Smooth muscle cell (in vitro differentiated cells): Measurements from ENCODE around the gene ACIN1. TPM values are rescaled to one million over a fixed set of nuclear protein-coding genes. Genes with fewer than 3 reads are reported as not detected.

Experiments used
- DNase-seq: peaks from one replicate; lab custom pipeline; 2025; ENCODE audit not compliant: unreplicated experiment; lab: John Stamatoyannopoulos, UW
- H2AFZ ChIP-seq: fragments of 200-600 bp; sonication (generic); 2 replicates; pipeline ENCODE4 v1.6.0; 2016; ENCODE audit warnings: antibody characterized with exemption, low read depth, mild to moderate bottlenecking
- H3F3A ChIP-seq: fragments of 200-600 bp; sonication (generic); 2 replicates; pipeline ENCODE4 v1.6.0; 2017; ENCODE audit warnings: antibody characterized with exemption, low read depth
- H3K27ac ChIP-seq: fragments of 200-600 bp; sonication (generic); 2 replicates; pipeline ENCODE4 v1.5.1; 2016; ENCODE audit warnings: low read depth, mild to moderate bottlenecking
- H3K27me3 ChIP-seq: fragments of 200-600 bp; sonication (generic); 2 replicates; pipeline ENCODE4 v1.6.1; 2016; ENCODE audit warnings: low read depth, mild to moderate bottlenecking
- H3K36me3 ChIP-seq: fragments of 200-600 bp; sonication (generic); 2 replicates; pipeline ENCODE4 v1.5.1; 2016; ENCODE audit warnings: low read depth
- H3K4me1 ChIP-seq: fragments of 200-600 bp; sonication (generic); 2 replicates; pipeline ENCODE4 v1.5.1; 2016; ENCODE audit warnings: low read depth
- H3K4me2 ChIP-seq: fragments of 200-600 bp; sonication (generic); 2 replicates; pipeline ENCODE4 v1.6.0; 2016; ENCODE audit warnings: mild to moderate bottlenecking
- H3K4me3 ChIP-seq: fragments of 200-600 bp; sonication (generic); 2 replicates; pipeline ENCODE4 v1.5.1; 2016; ENCODE audit warnings: mild to moderate bottlenecking
- H3K79me2 ChIP-seq: fragments of 200-600 bp; sonication (generic); 2 replicates; pipeline ENCODE4 v1.6.0; 2016; ENCODE audit warnings: low read depth, mild to moderate bottlenecking
- H3K9ac ChIP-seq: fragments of 200-600 bp; sonication (generic); 2 replicates; pipeline ENCODE4 v1.6.0; 2016; ENCODE audit warnings: low read depth
- H3K9me3 ChIP-seq: fragments of 200-600 bp; sonication (generic); replicated peaks from 2 replicates; pipeline ENCODE4 v1.5.1; 2016; ENCODE audit warnings: low read depth
- H4K20me1 ChIP-seq: fragments of 200-600 bp; sonication (generic); 2 replicates; pipeline ENCODE4 v1.6.0; 2016; ENCODE audit warnings: low read depth
- WGBS: methylation state at CpG from one replicate; pipeline ENCODE4 v1.1.7; 2016; ENCODE audit warnings: low lambda C conversion rate; 5-methylcytosine and 5-hydroxymethylcytosine counted together
- polyA plus RNA-seq: library from polyadenylated mRNA; unstranded; fragments of >200 nt; fragmentation: Nextera tagmentation; extraction: Ambion mirVana; gene quantifications from 2 replicates; pipeline ENCODE4 v1.2.1, GENCODE V29; 2016
- total RNA-seq: library from RNA; depleted of rRNA; stranded (reverse); fragments of >200 nt; gene quantifications from 2 replicates; pipeline ENCODE4 v1.2.3, GENCODE V29; 2014
- TF ChIP-seq, protein P1 (sequence below): fragments of 200-600 bp; sonication (generic); IDR thresholded peaks from 2 replicates; pipeline ENCODE4 v1.5.1; 2017; ENCODE audit warnings: borderline replicate concordance, mild to moderate bottlenecking, antibody characterized with exemption; ENCODE audit not compliant: insufficient read depth, poor library complexity, severe bottlenecking

ACIN1 gene
- total and polyA plus RNA-seq, 2 experiments from 2014 or later: 33.7 to 64.5 TPM

DNA sequence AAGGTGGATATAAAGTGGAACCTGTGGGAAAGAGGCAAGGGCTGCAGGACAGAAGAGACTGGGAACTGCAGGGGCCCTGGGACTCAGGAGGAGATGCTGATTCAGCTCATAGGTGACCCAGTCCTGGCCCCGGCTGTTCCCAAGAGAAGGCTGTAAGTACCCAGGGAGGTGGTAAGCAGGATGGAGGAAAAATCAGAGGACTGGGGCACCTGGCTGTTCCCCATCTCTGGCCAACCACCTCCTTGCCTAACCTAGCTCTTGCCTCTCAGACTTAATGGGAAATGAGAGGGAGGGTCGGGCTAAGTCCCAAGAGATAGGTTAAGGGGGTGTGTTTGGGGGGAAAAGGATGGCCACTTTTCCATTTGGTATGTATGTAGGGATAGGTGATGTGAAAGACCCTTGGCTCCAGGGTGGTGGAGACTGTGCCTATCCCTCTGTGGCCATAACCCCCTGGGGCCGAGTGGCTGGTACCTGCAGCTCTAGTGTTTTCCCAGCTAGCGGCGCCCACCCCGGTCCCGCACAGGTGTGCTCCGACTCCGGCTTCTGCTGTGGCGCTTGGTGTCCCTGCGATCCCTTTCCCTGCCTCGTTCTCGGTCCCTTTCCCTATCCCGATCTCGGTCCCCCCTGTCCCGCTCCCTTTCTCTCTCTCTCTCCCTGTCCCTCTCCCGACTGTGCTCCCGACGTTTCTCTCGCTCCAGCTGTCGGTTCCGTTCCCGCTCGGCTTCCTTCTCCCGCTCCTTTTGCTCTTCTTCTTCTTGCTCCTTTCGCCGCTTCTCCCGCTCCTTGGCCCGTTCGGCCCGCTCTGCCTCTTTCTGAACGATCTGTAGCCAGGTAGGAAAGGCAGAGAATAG is 36.1 kb downstream of the ACIN1 start:
- H3F3A ChIP-seq: peaks cover 47% of the 10 kb centered on the region

DNA sequence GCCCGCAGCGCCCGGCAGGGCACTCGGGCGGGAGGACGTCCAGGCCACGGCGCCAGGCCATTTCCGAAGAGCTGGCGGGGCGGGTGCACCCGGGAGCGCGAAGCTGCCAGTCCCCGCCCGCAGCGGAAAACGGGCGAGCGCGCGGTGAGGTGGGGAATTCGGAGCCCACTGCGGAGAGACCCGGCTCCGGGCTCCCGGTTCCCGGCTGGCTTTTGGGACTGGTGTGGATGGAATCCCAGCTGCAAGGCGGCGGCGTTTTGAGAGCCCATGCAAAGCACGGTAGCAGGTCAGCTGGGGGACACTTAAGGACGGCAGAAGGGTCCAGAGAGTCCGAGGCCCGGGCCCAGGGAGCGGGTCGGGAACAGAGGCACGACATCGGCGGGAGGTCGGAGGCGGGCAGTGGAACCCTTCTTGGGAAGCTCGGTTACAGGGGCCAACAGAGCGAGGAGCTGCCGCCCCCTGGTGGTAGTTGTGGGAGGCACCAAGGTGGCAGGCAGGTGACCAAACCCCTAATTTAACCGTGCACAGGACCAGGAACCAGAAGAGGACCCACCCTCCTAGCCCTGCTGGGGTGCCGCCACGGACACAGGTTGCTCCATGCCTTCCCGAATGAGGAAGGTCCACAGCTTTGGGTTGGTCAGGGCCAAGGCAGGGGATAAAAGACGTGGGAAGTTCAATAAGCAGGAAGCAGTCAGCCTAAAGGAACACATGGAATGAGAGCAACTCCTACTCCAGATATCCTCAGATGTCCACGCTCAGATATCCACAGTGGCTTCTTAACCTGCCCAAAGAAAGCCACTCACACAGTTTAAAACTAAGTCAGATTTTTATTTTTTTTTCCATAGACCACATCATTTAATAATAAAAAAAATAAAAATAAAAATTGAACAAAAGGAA is 36.9 kb downstream of the ACIN1 start:
- TF ChIP-seq, protein P1, sequence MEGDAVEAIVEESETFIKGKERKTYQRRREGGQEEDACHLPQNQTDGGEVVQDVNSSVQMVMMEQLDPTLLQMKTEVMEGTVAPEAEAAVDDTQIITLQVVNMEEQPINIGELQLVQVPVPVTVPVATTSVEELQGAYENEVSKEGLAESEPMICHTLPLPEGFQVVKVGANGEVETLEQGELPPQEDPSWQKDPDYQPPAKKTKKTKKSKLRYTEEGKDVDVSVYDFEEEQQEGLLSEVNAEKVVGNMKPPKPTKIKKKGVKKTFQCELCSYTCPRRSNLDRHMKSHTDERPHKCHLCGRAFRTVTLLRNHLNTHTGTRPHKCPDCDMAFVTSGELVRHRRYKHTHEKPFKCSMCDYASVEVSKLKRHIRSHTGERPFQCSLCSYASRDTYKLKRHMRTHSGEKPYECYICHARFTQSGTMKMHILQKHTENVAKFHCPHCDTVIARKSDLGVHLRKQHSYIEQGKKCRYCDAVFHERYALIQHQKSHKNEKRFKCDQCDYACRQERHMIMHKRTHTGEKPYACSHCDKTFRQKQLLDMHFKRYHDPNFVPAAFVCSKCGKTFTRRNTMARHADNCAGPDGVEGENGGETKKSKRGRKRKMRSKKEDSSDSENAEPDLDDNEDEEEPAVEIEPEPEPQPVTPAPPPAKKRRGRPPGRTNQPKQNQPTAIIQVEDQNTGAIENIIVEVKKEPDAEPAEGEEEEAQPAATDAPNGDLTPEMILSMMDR: peak; percentile 89
- Histone ChIP-seq H3K4me3 (peak overlapping the region; percentile 82), H3K27me3 (no peaks in the 10 kb centered on the region), H3F3A (peaks cover 38% of the 10 kb centered on the region), H2AFZ (no peak overlapping the region), H3K4me2 (peak overlapping the region; percentile 100), H3K36me3 (no peaks in the 10 kb centered on the region), H3K4me1 (peaks cover 5% of the 10 kb centered on the region), H3K27ac (no peak overlapping the region), H3K79me2 (no peaks in the 10 kb centered on the region), H3K9ac (peak overlapping the region; percentile 16), H4K20me1 (peaks cover 7% of the 10 kb centered on the region), H3K9me3 (no peaks in the 10 kb centered on the region)
- WGBS: 2% methylated on average over 49 of the region's 51 CpGs
- DNase-seq: no peak

More for the DNA sequence above, 36.1 kb downstream of the ACIN1 start:
- Histone ChIP-seq H3K4me2 (no peak overlapping the region), H3K36me3 (no peaks in the 10 kb centered on the region), H2AFZ (no peak overlapping the region), H3K79me2 (no peaks in the 10 kb centered on the region), H3K4me3 (no peak overlapping the region), H3K9me3 (no peaks in the 10 kb centered on the region), H3K9ac (no peak overlapping the region), H4K20me1 (peaks cover 14% of the 10 kb centered on the region), H3K27ac (no peak overlapping the region), H3K4me1 (peaks cover 5% of the 10 kb centered on the region), H3K27me3 (no peaks in the 10 kb centered on the region)
- TF ChIP-seq, protein P1: no peak
- no peak for DNase-seq
- 96% methylated on average over 21 of the region's 32 CpGs for WGBS

DNA sequence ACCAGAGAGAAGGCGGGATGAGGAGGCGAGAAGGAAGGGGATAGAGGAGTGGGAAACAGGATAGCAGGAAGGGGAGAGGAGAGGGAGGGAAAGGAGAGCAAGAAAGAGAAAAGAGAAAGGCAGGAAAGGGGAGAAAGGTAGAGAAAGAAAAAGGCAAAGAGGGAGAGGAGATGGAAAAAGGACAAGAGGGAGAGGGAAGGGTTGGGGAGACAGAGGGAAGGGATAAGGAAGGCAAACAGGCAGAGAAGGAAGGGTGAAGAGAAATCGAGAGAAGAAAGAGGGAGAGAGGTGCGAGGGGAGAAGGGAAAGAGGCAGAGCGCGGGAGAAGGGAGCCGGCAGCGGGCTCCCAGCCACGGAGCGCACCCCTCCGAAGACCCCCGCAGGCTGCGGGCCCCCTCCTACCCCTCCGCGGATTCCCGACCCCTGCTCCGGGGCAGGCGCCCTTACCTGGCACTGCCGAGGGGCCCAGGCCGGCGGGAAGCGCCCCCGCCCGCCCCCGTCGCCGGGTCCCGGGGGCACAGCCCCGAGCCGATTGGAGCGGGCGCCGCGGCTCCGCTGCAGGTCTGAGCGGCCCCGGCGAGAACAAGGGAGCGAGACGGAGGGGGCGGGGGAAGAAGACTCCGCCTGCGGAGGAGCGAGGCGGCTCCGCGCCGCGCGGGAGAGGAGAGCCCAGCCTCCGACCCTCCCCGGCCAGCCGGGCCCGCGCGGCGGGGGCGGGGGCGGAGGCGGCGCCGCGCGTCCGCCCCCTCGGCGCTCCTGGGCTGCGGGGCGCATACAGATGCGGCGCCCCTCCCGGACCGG is 37.8 kb downstream of the ACIN1 start, which contains the start of gene CDH24:
TSS of gene CDH24 (minus strand) at position 565 of the 801 bp plus-strand sequence. CDS start 1,787 bp downstream, outside the sequence.
- H2AFZ ChIP-seq: no peak within 1 kb of the TSS
- H3K4me3 ChIP-seq: peak within 1 kb of the TSS; percentile 82
- no peaks in the 10 kb centered on the region for H3K36me3 ChIP-seq
- H3K9ac ChIP-seq: peak within 1 kb of the TSS; percentile 60
- peak within 1 kb of the TSS; percentile 100 for H3K4me2 ChIP-seq
- peaks cover under 1% of the 10 kb centered on the region for H4K20me1 ChIP-seq
- no peaks in the 10 kb centered on the region for H3K79me2 ChIP-seq
- peaks cover 5% of the 10 kb centered on the region for H3K4me1 ChIP-seq
- peaks cover 30% of the 10 kb centered on the region for H3F3A ChIP-seq
- H3K27me3 ChIP-seq: no peaks in the 10 kb centered on the region
- TF ChIP-seq, protein P1: peak; percentile 4
- DNase-seq: no peak
- WGBS: 3% methylated on average over 19 of the region's 73 CpGs
- H3K27ac ChIP-seq: no peak within 1 kb of the TSS
- H3K9me3 ChIP-seq: no peaks in the 10 kb centered on the region
